Hematopoietic multipotent progenitor cell treated with erythropoietin and hydrocortisone succinate and interleukin-3 and kit ligand, for 17 days (in vitro differentiated cells): ENCODE data around the gene KMO.

Source experiments
- DNase-seq: peaks from one replicate; pipeline ENCODE4 v3.0.0-alpha.2; 2015; ENCODE audit warnings: low spot score

Gene KMO

GRCh38 chr1:241532162-241532531, at the start of gene KMO:
KMO (plus strand) TSS chr1:241532378; CDS start chr1:241532445, 67 bp downstream.
- DNase-seq, result no peak

GRCh38 chr1:241482761-241483250, 49.4 kb upstream of the KMO start:
- no peak for DNase-seq

- no peak for DNase-seq
Measured at GRCh38 chr1:241485145-241485544, 47.0 kb upstream of the KMO start.

- no peak for DNase-seq
Measured at GRCh38 chr1:241485554-241485992, 46.6 kb upstream of the KMO start.

- no peak for DNase-seq
Measured at GRCh38 chr1:241488739-241489138, 43.4 kb upstream of the KMO start.

- DNase-seq, result no peak
Measured at GRCh38 chr1:241495741-241496140, 36.4 kb upstream of the KMO start.

- no peak for DNase-seq
Measured at GRCh38 chr1:241499910-241500309, 32.3 kb upstream of the KMO start.

- DNase-seq, result no peak
Measured at GRCh38 chr1:241503444-241503843, 28.7 kb upstream of the KMO start.

- no peak for DNase-seq
Measured at GRCh38 chr1:241507189-241507863, 24.9 kb upstream of the KMO start.

GRCh38 chr1:241513378-241513777, 18.8 kb upstream of the KMO start:
- no peak for DNase-seq

GRCh38 chr1:241518476-241519307, 13.5 kb upstream of the KMO start:
- DNase-seq, result no peak

GRCh38 chr1:241519308-241520079, 12.7 kb upstream of the KMO start, which contains the start of gene FH:
FH (minus strand) TSS chr1:241519755; CDS start chr1:241519722, 33 bp downstream.
- peak; percentile 92 for DNase-seq

- DNase-seq, result no peak
Measured at GRCh38 chr1:241520080-241520465, 12.1 kb upstream of the KMO start.

GRCh38 chr1:241521718-241522117, 10.5 kb upstream of the KMO start:
- no peak for DNase-seq

- DNase-seq, result no peak
Measured at GRCh38 chr1:241525026-241525425, 7.2 kb upstream of the KMO start.

- peak; percentile 20 for DNase-seq
Measured at GRCh38 chr1:241527146-241527545, 5.0 kb upstream of the KMO start.

- peak; percentile 73 for DNase-seq
Measured at GRCh38 chr1:241531195-241532161, 700 bp upstream of the KMO start.

GRCh38 chr1:241532864-241533263, 686 bp downstream of the KMO start:
- no peak for DNase-seq

GRCh38 chr1:241533326-241534115, 1.3 kb downstream of the KMO start:
- no peak for DNase-seq

- no peak for DNase-seq
Measured at GRCh38 chr1:241536304-241536703, 4.1 kb downstream of the KMO start.
